Thoracic aorta (tissue), 2 donors: ENCODE data around the gene DOLPP1. TPM values are rescaled to one million over a fixed set of nuclear protein-coding genes. Genes with fewer than 3 reads are reported as not detected.

ENCODE experiments used
- ATAC-seq: fragments of 150-250 bp; one replicate; pipeline ENCODE4 v1.8.0; 2017; ENCODE audit warnings: low read depth; ENCODE audit not compliant: insufficient number of reproducible peaks, low FRiP score
- DNase-seq: peaks from one replicate; pipeline ENCODE4 v3.0.0-alpha.2; 2020; ENCODE audit warnings: low spot score
- H3K27ac ChIP-seq, 2 donors: fragments of 200-600 bp; sonication (generic); 1 replicate in 1 of 2; 2 replicates in 1 of 2; pipeline ENCODE4 v1.5.1; 2016; ENCODE audit warnings: mild to moderate bottlenecking in 2 of 2, moderate library complexity in 2 of 2
- H3K27me3 ChIP-seq: fragments of 200-600 bp; sonication (generic); replicated peaks from 2 replicates; pipeline ENCODE4 v1.6.0; 2016; ENCODE audit warnings: mild to moderate bottlenecking; ENCODE audit not compliant: insufficient read depth
- H3K36me3 ChIP-seq: fragments of 200-600 bp; sonication (generic); one replicate; pipeline ENCODE4 v1.5.1; 2016
- H3K4me1 ChIP-seq, 2 donors: fragments of 200-600 bp; sonication (generic); 1 replicate in 1 of 2; 2 replicates in 1 of 2; pipeline versions ENCODE4 v1.5.1 to v1.6.0; 2016; ENCODE audit warnings: low read depth in 2 of 2, mild to moderate bottlenecking in 1 of 2; ENCODE audit not compliant: control insufficient read depth in 1 of 2
- H3K4me3 ChIP-seq: fragments of 200-600 bp; sonication (generic); 2 replicates; pipeline ENCODE4 v1.5.1; 2016; ENCODE audit warnings: mild to moderate bottlenecking
- H3K9me3 ChIP-seq: fragments of 200-600 bp; sonication (generic); 2 replicates; pipeline ENCODE4 v1.5.1; 2016
- CTCF ChIP-seq: fragments of 200-600 bp; sonication (generic); IDR thresholded peaks from one replicate; pipeline ENCODE4 v1.5.1; 2019; ENCODE audit warnings: antibody characterized with exemption
- total RNA-seq, 2 donors: library from RNA; depleted of rRNA; stranded (reverse); fragments of >200 nt; gene quantifications; one replicate each; pipeline versions ENCODE4 v1.1.0 to v1.2.3, GENCODE V29; 2016

The DOLPP1 gene
- total RNA-seq, 2 donors from 2014 or later, result 3.4 to 9.7 TPM

DNA sequence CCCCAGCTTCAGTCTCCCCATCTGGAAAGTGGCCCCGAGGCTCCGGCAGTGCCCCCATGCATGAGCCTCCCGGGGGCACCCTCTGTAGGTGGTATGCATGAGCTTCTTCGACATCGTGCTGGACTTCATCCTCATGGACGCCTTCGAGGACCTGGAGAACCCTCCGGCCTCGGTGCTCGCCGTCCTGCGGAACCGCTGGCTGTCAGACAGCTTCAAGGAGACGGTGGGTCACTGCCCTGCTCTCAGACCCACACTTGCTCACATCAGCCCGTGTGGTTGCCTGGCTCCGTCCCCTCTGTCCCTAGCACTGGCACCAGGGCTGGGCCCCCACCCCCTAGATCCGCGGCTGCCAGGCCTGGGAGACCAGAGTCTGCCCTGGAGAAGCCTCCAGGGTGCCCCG is 12.8 kb upstream of the DOLPP1 start:
- no peak overlapping the region for H3K27ac ChIP-seq
- peaks cover 17% of the 10 kb centered on the region for H3K36me3 ChIP-seq
- no peaks in the 10 kb centered on the region for H3K9me3 ChIP-seq
- no peaks in the 10 kb centered on the region for H3K4me1 ChIP-seq
- no peak for TF ChIP-seq CTCF
- no peaks in the 10 kb centered on the region for H3K27me3 ChIP-seq
- DNase-seq (no peak), ATAC-seq (no peak)
- no peak overlapping the region for H3K4me3 ChIP-seq

DNA sequence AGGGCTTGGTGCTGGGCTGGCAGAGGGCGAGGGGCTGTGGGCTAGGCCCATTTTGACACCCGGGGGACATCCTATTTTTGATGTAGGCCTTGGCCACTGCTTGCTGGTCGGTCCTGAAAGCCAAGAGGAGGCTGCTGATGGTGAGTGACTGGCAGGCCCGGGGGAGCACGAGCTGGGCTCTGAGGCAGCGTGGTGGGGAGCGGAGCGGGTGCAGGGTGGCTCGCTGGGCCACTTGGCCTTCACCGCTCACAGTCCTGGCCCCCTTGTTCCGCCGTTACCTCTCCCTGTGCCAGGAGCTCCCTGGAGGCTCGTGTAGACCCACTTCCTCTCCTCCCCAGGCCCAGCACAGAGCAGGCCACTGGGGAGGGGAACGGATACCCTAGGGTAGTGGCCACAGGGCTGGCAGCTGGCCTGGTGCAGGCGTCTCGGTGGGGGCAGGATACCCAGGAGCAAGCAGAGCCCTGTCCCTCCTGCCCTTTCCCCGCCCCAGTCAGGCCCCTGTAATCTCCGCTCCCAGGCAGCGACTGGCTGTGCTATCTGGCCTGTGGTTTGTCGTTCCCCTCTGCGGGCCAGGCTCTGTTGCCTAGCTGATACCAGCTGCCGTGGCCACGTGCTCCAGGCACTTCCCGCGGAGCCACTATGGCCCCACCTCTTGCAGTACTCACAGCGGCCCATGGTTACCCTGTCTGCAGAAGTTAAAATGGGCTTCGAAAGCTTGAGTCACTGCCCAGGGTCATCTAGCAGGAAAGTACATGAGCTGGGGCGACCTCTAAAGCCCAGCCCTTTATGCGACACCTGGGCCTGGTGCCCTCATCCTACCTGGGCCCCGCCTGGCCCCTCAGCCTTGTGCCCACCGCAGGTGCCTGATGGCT is 11.7 kb upstream of the DOLPP1 start:
- H3K9me3 ChIP-seq, result no peaks in the 10 kb centered on the region
- DNase-seq (no peak), ATAC-seq (no peak)
- no peak overlapping the region for H3K4me3 ChIP-seq
- H3K27ac ChIP-seq, result no peak overlapping the region
- H3K36me3 ChIP-seq, result peaks cover 14% of the 10 kb centered on the region
- no peaks in the 10 kb centered on the region for H3K4me1 ChIP-seq
- no peaks in the 10 kb centered on the region for H3K27me3 ChIP-seq
- TF ChIP-seq CTCF, result no peak

- Histone ChIP-seq H3K4me1 (no peaks in the 10 kb centered on the region), H3K4me3 (no peak overlapping the region), H3K27me3 (no peaks in the 10 kb centered on the region), H3K36me3 (peaks cover 14% of the 10 kb centered on the region), H3K27ac (no peak overlapping the region), H3K9me3 (no peaks in the 10 kb centered on the region)
- no peak for TF ChIP-seq CTCF
- ATAC-seq (no peak), DNase-seq (no peak)
These were observed 10.9 kb upstream of the DOLPP1 start for GRCh38 chr9:129069862-129070641.

GRCh38 chr9:129070696-129071525 is 10.0 kb upstream of the DOLPP1 start:
- DNase-seq (no peak), ATAC-seq (no peak)
- Histone ChIP-seq H3K9me3 (no peaks in the 10 kb centered on the region), H3K4me3 (no peak overlapping the region), H3K36me3 (peaks cover 10% of the 10 kb centered on the region), H3K27me3 (no peaks in the 10 kb centered on the region), H3K4me1 (no peaks in the 10 kb centered on the region), H3K27ac (no peak overlapping the region)
- TF ChIP-seq CTCF, result no peak
